SW480 (cell line): ENCODE measurements around the gene SLX4.

ENCODE experiments used
- DNase-seq: peaks from one replicate; pipeline ENCODE4 v3.0.0-alpha.2; 2016; ENCODE audit warnings: low spot score

Gene SLX4

DNA sequence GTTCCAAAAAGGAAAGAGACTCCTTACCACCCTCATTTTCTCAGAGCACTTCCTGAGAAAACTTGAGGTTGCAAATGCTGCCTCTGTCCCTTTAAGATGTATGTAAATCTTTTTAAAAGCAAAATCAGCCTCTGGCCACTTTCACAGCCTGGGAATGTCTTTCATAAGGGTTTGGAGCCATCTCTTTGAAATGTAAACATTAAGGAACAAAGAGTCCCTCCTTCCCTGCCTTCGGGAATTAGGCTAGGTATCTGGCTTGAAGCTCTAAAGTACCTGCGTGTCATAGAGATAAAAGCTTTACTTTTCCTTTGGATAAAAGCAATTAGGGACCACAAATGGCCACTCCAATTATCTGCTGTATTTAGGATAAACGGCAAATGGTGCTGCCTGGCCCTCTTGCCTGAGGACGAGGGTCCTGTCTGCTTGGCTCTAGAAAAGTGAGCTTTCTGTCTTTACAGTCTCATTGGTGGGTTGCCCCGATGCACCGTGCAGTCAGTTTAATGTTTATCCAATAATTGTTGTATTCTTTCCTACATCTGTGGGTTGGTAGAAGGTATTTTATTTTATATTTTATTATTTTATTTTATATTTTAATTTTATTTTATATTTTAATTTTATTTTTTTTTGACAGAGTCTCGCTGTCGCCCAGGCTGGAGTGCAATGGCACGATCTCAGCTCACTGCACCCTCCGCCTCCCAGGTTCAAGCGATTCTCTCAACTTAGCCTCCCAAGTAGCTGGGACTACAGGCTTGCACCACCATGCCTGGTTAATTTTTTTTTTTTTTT lies 58.1 kb downstream of the SLX4 start:
- peak; percentile 12 for DNase-seq

- DNase-seq = no peak
Measured at GRCh38 chr16:3550851-3551847, 60.3 kb downstream of the SLX4 start.

DNA sequence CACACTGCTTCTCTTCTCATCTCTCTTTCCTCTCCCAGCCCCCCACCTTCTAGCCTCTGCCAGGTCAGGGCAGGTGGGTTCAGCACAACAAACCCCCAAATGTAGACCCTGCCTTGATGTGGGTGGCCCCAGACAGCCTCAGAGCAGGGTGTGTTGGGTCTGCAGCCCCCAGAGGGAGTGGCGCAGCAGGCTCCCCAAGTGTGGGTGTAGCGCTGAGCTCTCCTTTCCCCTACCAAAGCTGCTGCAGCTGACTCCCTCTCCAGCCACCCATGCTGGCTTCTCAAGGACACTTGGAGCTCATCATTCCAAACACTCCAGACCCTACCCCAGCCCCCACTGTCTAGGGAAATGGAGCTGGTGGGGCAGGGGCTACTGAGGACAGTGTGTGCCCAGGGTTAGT lies 61.5 kb downstream of the SLX4 start:
- no peak for DNase-seq

DNA sequence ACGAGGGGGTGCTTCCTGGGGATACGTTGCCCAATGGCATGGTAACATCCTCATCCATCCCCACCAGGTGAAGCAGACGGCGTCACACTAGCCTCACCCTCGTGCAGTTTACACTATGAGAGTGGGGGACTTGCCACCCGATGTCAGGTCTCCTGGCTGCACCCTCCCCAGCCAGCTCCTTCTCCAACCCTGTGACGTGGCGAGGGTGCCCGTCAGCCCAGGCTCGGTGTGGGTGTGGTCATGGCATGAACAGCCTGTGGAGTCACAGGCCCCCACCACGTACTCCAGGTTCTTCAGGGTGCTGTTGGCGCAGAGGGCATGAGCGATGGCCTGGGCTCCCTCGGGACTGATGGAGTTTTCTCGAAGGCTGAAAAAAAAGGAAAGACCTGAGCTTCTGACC lies 62.5 kb downstream of the SLX4 start:
- no peak for DNase-seq

- no peak for DNase-seq
Measured at GRCh38 chr16:3548445-3548844, 63.0 kb downstream of the SLX4 start.

GRCh38 chr16:3546986-3547682 lies 64.3 kb downstream of the SLX4 start:
- DNase-seq = no peak

DNA sequence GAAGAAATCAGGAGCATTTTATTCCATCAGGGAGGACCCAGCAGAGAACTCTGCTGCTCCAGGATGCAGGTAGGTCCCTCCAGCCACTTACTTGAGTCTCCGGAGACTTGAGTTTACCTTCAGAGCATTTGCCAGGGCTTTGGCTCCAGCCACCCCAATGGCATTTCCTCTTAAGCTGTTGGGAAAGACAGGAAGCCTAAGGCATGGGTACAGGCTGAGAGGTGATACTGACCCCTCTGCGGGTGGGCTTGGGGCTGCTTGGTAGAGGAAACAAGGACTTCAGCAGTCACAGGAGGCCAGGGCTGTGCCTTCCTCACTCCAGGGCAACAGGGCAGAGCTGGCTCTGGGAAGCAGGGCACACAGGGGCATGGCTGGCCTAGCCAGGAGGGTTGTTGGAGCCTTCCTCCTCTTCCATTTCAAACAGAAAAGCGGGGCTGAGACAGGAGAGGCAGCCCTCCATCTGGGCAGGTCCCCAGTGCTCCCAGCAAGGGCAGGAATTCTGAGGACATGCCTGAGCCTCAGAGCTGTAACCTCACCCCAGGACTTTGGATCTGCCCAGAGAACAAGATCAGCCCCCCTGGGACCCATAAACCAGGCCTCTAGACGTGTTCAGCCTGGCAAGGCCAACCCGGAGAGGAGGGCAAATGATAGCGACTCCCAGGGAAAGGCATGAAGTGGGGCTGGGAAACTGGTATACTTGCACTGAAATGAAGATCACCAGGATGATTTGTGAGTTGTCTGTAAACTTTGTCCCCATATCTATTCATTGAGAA lies 68.6 kb downstream of the SLX4 start:
- no peak for DNase-seq

- no peak for DNase-seq
Measured at GRCh38 chr16:3541527-3542155, 69.8 kb downstream of the SLX4 start.

GRCh38 chr16:3538222-3538621 lies 73.2 kb downstream of the SLX4 start:
- no peak for DNase-seq

GRCh38 chr16:3536851-3537250 lies 74.6 kb downstream of the SLX4 start:
- DNase-seq = no peak

GRCh38 chr16:3536271-3536731 lies 75.1 kb downstream of the SLX4 start:
- no peak for DNase-seq

- no peak for DNase-seq
Measured at GRCh38 chr16:3534126-3534525, 77.3 kb downstream of the SLX4 start.

DNA sequence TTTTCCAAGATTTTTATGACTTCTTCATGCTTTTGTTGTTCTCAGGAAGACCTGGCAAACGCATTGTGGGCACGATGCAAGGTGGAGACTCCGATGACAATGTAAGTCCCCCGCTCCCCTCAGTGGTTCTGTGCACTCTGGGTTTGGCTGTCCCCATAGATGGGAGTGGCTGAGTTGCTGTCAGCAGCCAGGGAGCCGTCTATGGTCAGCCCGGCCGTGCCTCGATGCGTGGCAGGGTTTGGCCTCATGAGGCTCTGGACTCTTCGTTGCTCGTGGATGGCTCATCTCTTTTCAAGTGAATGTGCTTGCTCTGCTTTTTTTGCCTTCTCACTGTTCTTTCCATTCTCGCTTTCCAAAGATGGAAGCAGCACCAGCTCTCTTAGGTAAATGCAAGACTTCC lies 78.7 kb downstream of the SLX4 start:
- DNase-seq = no peak
